Ovary (tissue), 9 donors: ENCODE data around the gene PSTPIP2. TPM values are rescaled to one million over a fixed set of nuclear protein-coding genes. Genes with fewer than 3 reads are reported as not detected.

Source experiments
- DNase-seq, 5 donors: peaks; one replicate each; pipeline ENCODE4 v3.0.0-alpha.2; 2019 to 2020
- H3K27ac ChIP-seq, 2 donors: fragments of 200-600 bp; one replicate each; pipeline versions ENCODE4 v1.5.1 to v1.8.0; 2019 to 2022
- H3K27me3 ChIP-seq: fragments of 200-600 bp; one replicate; pipeline ENCODE4 v1.8.0; 2022
- H3K36me3 ChIP-seq: fragments of 200-600 bp; sonication (generic); one replicate; pipeline ENCODE4 v1.5.1; 2019
- H3K4me1 ChIP-seq: one replicate; pipeline ENCODE4 v1.8.1; 2013; ENCODE audit warnings: mild to moderate bottlenecking, moderate library complexity; ENCODE audit not compliant: insufficient read depth
- H3K4me3 ChIP-seq: fragments of 200-600 bp; sonication (generic); one replicate; pipeline ENCODE4 v1.5.1; 2017
- H3K9me3 ChIP-seq, 2 donors: fragments of 200-600 bp in 1 of 2; sonication (generic) in 1 of 2; one replicate each; pipeline versions ENCODE4 v1.5.1 to v1.8.1; 2013 to 2019; ENCODE audit warnings: mild to moderate bottlenecking in 1 of 2, moderate library complexity in 1 of 2
- EP300 ChIP-seq: sonication (generic); formaldehyde crosslinking; IDR thresholded peaks from one replicate; pipeline ENCODE4 v1.6.1; 2017; ENCODE audit warnings: antibody characterized with exemption
- POLR2A ChIP-seq: fragments of 450-650 bp; IDR thresholded peaks from one replicate; pipeline ENCODE4 v1.6.1; 2017; ENCODE audit warnings: antibody characterized with exemption, mild to moderate bottlenecking, moderate library complexity
- WGBS, 3 donors: extraction: QIAGEN DNeasy Blood & Tissue Kit in 1 of 3; methylation state at CpG; one replicate each; pipeline versions ENCODE4 v1.1.5 to v1.1.7; 2013 to 2017; 5-methylcytosine and 5-hydroxymethylcytosine counted together
- intact Hi-C, 4 donors: fragments of 100-400 bp; cut with DNase I; formaldehyde crosslinking; loops; one replicate each; pipeline versions ENCODE4 v1.11.0 to v1.15.1; 2022 to 2023
- polyA plus RNA-seq, 2 donors: library from polyadenylated mRNA; stranded (reverse); fragments of 200-250 nt in 1 of 2; fragments of 350-450 nt in 1 of 2; fragmentation: Illumina TruSeq in 1 of 2; extraction: RNeasy Lipid Tissue Mini Kit (QIAGEN cat#74804) in 1 of 2; gene quantifications; one replicate each; pipeline ENCODE4 v1.2.3, GENCODE V29; 2013 to 2014
- total RNA-seq, 7 donors: library from RNA; depleted of rRNA in 2 of 7; stranded (reverse); fragments of >200 nt in 2 of 7; fragmentation: NEBNext Ultra II Directional in 3 of 7; extraction: Animal tissue kit (Norgen Biotek cat#: 25700) in 3 of 7; gene quantifications; one replicate each; pipeline versions ENCODE4 v1.1.0 to v1.2.4, GENCODE V29; 2016 to 2023
- TF ChIP-seq, protein P1 (sequence below), 3 donors: fragments of 450-650 bp in 2 of 3; fragments of 200-600 bp in 1 of 3; IDR thresholded peaks; one replicate each; pipeline versions ENCODE4 v1.5.1 to v1.8.0; 2016 to 2022; ENCODE audit warnings: antibody characterized with exemption in 3 of 3, mild to moderate bottlenecking in 1 of 3
- donor health status: DM: no; HTN: no; CAD: no; lungs with moderate emphysema.
- donor health status: DM: no; HTN: no; CAD: no.
- donor health status: Bipolar disorder and iron deficiency.
- donor health status: DM: yes; HTN: yes; CAD: no.
- donor health status: DM: no; HTN: no; CAD: no.
- donor health status: DM: yes; HTN: yes; CAD: no.

The PSTPIP2 gene
- total and polyA plus RNA-seq, 9 donors = 3.0 to 22.3 (median 5.3) TPM

DNA sequence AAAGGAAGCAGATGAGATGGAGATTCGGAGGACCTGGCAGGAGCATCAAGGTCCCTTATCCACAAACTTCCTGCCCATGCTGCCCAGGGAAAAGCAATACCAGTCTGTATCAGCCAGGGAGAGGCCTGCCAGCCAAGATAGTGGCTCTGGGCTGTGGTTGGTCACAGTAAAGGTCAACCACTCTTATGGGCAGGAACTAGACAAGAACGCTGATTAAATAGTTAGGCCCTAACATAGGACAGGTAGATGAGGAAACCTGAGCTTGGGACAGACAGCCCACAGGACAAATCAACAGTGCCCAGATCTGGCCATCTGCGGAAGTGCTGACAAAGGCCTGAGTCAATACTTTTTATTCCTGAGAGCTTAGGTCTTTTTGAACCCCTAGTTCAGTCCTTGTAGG lies 10.7 kb downstream of the PSTPIP2 start:
- Histone ChIP-seq H3K27me3 (no peaks in the 10 kb centered on the region), H3K27ac (no peak overlapping the region), H3K36me3 (no peaks in the 10 kb centered on the region), H3K9me3 (no peaks in the 10 kb centered on the region), H3K4me1 (no peaks in the 10 kb centered on the region), H3K4me3 (no peak overlapping the region)
- 91 to 93% (median 92%) methylated on average over 3 of the region's 3 CpGs for WGBS, 3 donors
- DNase-seq = no peak
- TF ChIP-seq EP300 (no peak), POLR2A (no peak)
- TF ChIP-seq, protein P1, sequence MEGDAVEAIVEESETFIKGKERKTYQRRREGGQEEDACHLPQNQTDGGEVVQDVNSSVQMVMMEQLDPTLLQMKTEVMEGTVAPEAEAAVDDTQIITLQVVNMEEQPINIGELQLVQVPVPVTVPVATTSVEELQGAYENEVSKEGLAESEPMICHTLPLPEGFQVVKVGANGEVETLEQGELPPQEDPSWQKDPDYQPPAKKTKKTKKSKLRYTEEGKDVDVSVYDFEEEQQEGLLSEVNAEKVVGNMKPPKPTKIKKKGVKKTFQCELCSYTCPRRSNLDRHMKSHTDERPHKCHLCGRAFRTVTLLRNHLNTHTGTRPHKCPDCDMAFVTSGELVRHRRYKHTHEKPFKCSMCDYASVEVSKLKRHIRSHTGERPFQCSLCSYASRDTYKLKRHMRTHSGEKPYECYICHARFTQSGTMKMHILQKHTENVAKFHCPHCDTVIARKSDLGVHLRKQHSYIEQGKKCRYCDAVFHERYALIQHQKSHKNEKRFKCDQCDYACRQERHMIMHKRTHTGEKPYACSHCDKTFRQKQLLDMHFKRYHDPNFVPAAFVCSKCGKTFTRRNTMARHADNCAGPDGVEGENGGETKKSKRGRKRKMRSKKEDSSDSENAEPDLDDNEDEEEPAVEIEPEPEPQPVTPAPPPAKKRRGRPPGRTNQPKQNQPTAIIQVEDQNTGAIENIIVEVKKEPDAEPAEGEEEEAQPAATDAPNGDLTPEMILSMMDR (IDR thresholded peaks at IDR 0.05) = no peak
- intact Hi-C loops = no loop called here

DNA sequence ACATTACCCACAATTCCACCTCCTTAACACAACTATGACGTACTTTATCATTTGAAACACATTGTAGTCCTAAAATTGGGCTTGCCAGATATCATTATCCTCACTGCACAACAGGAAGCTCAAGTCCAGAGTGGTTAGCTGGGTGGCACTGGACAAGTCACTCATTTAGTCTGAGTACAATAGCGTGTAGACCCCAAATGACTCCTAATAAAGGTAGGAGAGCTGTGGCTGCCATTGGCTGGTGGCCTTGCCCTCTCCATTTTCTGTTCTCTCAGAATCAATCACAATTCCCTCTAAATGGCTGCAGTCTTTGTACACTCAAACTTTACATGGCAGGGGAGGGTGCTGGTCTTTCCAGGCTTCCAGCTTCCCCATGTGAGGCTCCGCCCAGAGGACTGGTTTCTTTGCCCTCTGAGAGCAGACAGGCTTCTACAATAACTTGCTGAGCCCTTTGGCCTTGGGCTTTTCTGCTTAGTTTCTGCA lies 11.7 kb downstream of the PSTPIP2 start:
- Histone ChIP-seq H3K27ac (no peak overlapping the region), H3K36me3 (no peaks in the 10 kb centered on the region), H3K27me3 (no peaks in the 10 kb centered on the region), H3K4me1 (no peaks in the 10 kb centered on the region), H3K4me3 (no peak overlapping the region), H3K9me3 (no peaks in the 10 kb centered on the region)
- intact Hi-C loops = no loop called here
- no peak for TF ChIP-seq EP300
- TF ChIP-seq, protein P1 (IDR thresholded peaks at IDR 0.05) = no peak
- no peak for TF ChIP-seq POLR2A
- 86 to 93% (median 90%) methylated on average over 3 of the region's 3 CpGs for WGBS, 3 donors
- no peak for DNase-seq

DNA sequence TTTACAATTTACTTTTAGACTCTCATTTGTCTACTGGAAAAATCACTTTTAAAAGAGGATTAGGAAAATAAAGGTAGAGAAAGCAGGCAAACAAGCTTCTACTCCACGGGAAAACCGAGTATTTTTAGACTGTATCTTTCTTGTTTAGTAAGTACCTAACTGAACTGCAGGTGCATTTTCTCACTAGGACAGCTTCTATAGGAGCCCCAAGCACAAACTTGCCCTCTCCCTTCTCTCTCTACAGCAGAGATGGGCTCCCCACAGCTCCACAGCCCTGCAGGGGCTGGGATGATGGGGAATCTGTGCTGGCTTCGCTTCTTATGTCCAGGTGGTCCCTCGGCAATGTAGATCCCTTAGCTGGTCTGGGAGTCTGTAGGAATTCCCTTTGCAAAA lies 16.2 kb downstream of the PSTPIP2 start:
- no peaks in the 10 kb centered on the region for H3K4me1 ChIP-seq
- no peaks in the 10 kb centered on the region for H3K27me3 ChIP-seq
- no peak overlapping the region for H3K4me3 ChIP-seq
- 63 to 64% (median 64%) methylated on average over 4 of the region's 4 CpGs for WGBS, 3 donors
- no peaks in the 10 kb centered on the region for H3K36me3 ChIP-seq
- no peak overlapping the region for H3K27ac ChIP-seq
- TF ChIP-seq POLR2A (no peak), EP300 (no peak)
- TF ChIP-seq, protein P1 (IDR thresholded peaks at IDR 0.05) = no peak
- intact Hi-C loops = no loop called here
- H3K9me3 ChIP-seq = no peaks in the 10 kb centered on the region
- DNase-seq = no peak

DNA sequence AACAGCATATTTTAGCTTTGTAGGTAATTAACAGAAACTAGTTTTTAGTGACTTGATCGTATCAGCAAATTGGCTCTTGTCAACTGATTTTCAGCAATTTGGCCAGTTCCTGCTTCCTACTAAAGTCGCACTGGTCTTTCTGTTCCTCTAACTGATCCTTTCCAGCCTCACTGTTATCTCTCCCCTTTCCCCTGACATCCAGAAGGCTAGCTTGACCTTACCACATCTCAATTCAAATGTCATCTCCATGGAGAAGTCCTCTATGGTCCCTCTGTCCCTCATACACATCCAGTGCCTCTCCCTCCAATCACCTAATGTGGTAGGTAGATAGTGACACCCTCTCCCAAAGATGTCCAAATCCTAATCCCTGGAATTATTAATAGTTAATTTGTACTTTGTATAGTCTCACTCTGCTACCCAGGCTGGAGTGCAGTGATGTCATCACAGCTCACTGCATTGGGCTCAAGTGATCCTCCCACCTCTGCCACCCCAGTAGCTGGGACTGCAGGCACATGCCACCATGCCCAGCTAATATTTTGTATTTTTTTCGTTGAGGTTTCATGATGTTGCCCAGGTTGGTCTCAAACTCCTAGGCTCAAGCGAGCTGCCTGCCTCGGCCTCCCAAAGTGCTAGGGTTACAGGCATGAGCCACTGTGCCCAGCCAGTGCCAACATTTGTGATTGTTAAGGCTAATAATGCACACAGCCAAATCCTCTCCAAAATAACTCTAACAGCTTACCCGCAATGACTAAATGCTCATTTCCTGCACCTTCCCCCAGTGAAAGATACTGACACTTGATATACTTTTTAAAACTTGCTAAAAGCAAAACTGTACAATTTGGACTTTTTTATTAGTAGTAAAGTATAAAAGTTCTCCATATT lies 16.9 kb downstream of the PSTPIP2 start:
- no peaks in the 10 kb centered on the region for H3K27me3 ChIP-seq
- H3K9me3 ChIP-seq = no peaks in the 10 kb centered on the region
- no peak overlapping the region for H3K4me3 ChIP-seq
- no peaks in the 10 kb centered on the region for H3K36me3 ChIP-seq
- H3K27ac ChIP-seq = no peak overlapping the region
- WGBS, 3 donors = 84 to 87% (median 85%) methylated on average over 6 of the region's 6 CpGs
- no peak for DNase-seq
- no peaks in the 10 kb centered on the region for H3K4me1 ChIP-seq
- TF ChIP-seq, protein P1 (IDR thresholded peaks at IDR 0.05) = no peak
- no peak for TF ChIP-seq EP300
- TF ChIP-seq POLR2A = no peak
- intact Hi-C loops = no loop called here
